WTC11 (cell line): ENCODE measurements around the gene ISM1.

ENCODE experiments used
- CTCF ChIP-seq: fragments of 200-600 bp; IDR thresholded peaks from 2 replicates; pipeline ENCODE4 v1.8.0; 2022; ENCODE audit warnings: antibody characterized with exemption
- JAZF1 ChIP-seq: fragments of 250-450 bp; sonication (Bioruptor Pico); IDR thresholded peaks from 2 replicates; pipeline ENCODE4 v1.9.0; 2021; ENCODE audit warnings: moderate library complexity, mild to moderate bottlenecking, inconsistent platforms

DNA sequence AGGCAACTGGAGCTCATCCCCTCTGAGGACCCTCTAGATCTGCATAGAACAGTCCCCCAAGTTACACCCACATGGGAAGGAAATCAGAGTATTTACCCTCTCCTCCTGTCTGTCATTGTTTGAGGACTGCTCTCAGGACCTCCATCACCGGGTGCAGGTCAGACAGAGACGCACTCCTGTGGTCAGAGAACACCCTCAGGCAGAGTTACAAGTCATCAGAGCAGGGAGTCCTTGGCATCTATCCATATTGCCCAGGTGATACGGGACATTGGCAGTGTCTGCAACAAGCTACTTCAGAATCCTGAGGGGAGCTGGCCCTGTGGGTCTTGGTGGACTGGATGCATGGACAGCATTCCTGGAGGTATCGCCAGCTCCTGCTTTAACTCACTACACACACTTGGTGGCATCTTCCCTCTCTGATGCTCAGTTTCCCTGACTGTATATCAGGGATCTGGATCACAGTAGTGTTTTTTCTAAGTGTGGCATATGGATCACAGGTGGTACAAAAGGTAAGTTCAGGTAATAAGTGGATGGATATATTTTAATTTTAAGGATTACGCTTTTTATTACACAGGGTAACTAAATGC is 15.1 kb upstream of the ISM1 start:
- TF ChIP-seq JAZF1 (CRISPR knock-in tag) (no peak), CTCF (no peak)
